Stimulated activated CD8-positive, alpha-beta memory T cell treated with anti-CD3 and anti-CD28 coated beads, Interleukin-4, amount 100 ng/mL, for 1 hour (primary cell): ENCODE data around the gene ZNF664.

Experiments
- DNase-seq, 2 donors: peaks; one replicate each; pipeline ENCODE4 v3.0.0-alpha.2; 2020; ENCODE audit warnings: low read depth in 2 of 2, low spot score in 1 of 2

The ZNF664 gene

GRCh38 chr12:123972457-123973401, at the start of gene ZNF664, which contains the start of gene CCDC92:
TSS of gene ZNF664 (plus strand) at chr12:123973215. CDS start at chr12:124012145, 38,930 bp downstream.
TSS of gene CCDC92 (minus strand) at chr12:123972831. CDS start at chr12:123944305, 28,526 bp downstream.
- DNase-seq = peak; percentile 82 to 92

- no peak for DNase-seq
Measured at GRCh38 chr12:123923927-123924326, 49.1 kb upstream of the ZNF664 start.

- no peak for DNase-seq
Measured at GRCh38 chr12:123924539-123924938, 48.5 kb upstream of the ZNF664 start.

DNA sequence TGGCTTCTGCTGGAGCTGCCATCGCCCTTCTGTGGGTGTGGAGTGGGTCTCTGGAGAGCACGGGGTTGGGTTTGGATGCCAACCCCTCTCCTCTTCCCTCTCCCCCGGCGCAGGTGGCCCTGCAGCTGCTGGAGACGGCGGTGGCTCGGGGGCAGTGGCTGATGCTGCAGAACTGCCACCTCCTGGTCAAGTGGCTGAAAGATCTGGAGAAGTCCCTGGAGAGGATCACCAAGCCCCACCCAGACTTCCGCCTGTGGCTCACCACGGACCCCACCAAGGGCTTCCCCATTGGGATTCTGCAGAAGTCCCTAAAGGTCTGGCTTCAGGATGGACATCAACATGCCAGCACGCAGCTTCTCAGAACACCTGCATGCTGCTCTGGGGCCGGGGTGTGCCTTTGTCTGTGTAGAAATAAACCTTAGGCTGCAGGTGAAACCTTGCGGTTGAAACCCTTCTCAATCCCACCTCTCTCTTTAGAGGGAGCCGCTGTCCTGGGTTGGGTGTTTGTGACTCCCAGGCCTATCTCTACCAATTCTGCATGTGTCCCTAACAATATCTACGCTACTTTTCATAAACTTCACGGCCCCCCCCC, 44.6 kb upstream of the ZNF664 start:
- DNase-seq = no peak

GRCh38 chr12:123928897-123929296, 44.1 kb upstream of the ZNF664 start:
- DNase-seq = no peak

- no peak for DNase-seq
Measured at GRCh38 chr12:123929946-123930583, 43.0 kb upstream of the ZNF664 start.

DNA sequence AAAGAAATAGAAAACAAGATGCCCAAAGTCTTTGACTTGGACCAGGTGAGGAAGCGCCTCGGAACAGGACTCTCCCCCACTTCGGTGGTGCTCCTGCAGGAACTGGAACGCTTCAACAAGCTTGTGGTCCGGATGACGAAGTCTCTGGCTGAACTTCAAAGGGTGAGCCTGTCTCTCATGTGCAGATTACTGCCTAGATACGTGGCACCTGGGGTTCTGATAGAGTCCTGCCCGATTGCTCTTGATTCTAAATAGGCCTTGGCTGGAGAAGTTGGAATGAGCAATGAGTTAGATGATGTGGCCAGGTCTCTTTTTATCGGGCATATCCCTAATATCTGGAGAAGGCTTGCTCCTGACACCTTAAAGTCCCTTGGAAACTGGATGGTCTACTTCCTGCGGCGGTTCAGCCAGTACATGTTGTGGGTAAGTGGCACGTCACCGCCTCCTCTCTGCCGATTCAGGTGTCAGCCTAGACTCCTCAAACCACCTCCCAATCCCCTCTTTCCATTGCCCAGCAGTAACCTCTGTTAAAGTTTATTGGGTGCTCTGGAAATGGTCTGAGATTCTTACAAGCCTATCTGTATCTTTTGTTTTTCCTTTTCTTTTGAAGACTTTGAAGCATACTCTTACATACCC, 41.2 kb upstream of the ZNF664 start:
- no peak for DNase-seq

GRCh38 chr12:123933214-123933613, 39.8 kb upstream of the ZNF664 start:
- DNase-seq = no peak

DNA sequence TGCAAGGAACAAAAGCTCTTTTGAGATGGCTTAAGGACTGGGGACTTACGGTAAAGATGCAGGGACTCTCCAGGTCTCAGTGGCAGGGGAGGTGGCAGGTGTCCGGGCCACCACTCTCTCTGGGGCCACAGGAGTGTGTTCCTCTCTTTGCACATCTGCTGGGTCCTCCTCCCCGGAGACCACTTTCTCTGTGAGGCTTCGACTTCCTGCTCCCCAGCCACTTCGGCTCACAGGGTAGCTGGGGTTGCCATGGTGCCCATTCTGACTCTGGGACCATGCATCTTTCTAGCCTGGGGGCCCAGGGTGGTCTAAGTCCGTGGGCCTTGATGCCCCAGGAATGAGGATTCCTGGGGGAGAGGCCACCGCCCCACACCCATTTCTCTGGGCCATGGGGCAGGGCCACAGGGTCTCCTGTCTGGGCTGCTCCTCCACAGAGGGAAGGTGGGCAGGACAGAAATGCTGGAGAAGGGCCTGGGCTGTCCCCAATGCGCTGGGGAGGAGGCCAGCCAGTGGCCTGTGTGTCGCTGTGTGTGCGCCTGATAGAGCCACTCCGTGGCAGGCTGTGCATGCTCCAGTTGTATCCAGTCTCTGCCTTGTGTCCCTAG, 38.9 kb upstream of the ZNF664 start:
- no peak for DNase-seq

DNA sequence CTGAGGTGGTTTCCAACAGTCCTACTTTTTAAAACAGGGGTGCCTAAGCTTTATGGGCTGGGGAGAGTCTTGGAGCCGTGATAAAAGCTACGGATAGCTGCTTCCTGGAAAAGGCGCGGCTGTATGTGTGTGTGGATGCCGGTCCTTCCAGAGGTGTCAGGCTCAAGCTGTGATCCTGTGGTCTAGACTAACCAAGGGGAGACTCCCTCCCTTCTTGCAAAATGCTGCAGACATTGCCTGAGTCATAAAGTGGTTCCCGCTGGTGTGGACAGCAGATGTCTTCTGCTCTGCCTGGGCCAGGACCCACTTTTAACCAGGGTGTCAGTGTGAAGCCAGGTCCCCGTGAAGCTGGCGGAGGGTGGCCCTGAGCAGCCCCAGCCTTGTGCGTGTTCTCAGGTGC, 38.2 kb upstream of the ZNF664 start:
- DNase-seq = no peak

- DNase-seq = no peak
Measured at GRCh38 chr12:123935956-123936355, 37.1 kb upstream of the ZNF664 start.

- no peak for DNase-seq
Measured at GRCh38 chr12:123936471-123936870, 36.5 kb upstream of the ZNF664 start.

DNA sequence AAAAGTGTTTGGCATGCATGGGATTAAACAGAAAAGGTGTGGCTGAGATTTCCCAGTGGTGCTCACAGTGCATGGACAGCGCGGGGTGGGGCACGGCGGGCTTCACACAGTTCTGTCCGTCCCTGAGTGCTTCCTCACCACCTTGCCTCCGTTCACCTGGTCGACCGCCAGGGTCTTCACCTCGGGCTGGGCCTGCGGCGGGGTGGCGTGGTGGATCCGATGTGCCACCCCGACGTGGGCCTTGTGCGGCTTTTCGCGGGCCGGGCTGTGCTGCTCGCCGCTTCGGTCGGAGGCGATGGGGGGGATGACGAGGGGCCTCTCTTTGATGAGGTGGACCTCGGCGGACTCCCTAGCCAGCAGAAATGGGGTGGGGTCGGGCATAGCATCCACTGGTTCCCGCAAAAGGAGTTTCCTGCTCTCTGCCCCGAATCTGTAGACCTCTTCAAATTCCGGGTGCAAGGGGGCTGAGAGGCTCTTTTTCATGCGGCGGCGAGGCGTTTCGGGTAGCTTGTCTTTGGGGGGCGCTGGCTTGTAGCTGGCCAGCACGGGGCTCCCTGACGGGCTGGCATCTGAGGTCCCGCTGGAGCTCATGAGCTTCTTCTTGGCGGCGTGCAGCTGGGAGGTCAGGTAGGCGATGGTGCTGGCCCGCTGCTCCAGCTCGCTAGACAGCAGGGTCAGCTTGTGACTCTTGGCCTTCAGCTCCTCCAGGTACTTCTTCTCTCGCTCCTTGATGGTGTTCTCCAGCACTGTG, 35.9 kb upstream of the ZNF664 start:
- DNase-seq = no peak

DNA sequence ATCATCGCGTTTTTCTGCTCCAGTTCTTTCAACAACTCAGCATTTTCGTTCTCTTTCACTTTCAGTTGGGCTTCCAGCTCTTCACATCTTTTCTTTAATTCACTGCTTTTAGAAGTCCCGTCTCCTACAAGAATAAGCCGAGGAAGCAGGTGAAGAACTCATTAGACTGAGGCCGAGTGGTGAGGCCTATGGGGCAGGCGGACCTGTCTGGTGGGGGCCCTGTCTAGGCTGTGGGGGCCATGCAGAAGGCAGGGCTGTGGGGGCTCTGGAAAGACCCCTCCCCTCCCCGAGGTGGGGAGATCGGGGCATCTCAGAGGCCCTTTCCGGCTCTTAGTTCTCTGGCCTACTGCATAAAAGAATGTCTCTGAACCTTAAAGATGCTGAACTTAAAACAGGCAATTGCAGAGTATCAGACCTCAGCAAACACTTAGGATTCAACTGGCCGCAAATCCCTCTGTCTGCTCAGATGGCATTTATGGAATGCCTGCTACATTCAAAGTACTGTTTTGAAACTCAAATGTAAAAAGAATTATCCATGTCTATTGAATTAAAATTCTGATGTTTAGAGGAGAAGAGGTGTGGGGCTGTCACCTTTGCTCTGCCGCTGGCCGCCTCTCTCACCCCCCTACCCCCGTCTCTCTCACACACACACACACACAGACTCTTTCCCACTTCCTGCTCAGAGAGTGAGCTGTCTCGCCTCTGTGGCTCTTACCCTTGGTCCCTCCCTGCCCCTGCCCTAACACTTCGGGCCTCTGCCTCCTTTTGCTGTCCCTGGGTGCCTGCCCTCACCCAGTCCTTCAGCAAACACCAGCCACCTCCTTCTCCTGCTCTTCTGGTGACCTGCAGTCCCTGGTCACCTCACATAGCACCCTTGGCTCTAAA, 35.1 kb upstream of the ZNF664 start:
- DNase-seq = peak in 1 of 2 donors; percentile 16

DNA sequence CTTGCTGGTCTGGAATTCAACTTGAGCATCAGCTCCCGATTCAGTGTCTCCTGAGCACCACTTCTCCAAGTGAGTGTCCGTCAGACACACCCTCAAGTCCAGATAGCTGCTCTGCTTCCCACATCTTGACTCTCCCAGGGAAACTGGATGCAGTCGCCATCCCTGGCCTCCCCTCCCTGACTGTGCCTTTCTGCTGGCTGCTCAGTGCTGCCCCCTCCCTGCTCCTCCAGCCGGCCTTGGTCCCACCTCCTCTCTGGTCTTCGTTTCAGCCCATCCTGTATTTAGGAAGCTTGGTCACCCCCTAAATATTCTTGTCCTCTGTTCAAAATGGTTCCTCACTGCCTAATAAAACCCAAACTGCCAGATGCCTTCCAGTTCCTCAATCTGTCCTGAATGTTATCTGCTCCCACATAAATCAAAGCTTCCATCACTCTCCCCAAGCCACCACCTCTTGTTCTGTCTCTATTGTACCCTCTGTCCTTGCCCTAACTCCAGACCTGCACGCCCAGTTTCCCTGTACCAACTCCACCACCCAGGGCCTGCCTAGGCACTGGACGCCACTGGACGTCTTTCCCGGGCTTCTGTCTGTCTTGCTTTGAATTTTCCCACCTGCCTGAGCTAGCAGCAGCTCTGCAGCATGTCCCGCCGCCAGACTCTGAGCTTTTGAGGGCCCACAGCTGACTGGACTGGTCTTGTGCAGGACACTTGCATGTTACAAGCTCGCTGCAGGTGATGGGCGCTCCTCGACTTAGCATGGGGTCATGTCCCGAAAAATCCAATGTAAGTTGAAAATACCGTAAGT, 34.1 kb upstream of the ZNF664 start:
- DNase-seq = no peak

- DNase-seq = no peak
Measured at GRCh38 chr12:123939716-123940626, 33.0 kb upstream of the ZNF664 start.

GRCh38 chr12:123940627-123940966, 32.4 kb upstream of the ZNF664 start:
- DNase-seq = no peak

DNA sequence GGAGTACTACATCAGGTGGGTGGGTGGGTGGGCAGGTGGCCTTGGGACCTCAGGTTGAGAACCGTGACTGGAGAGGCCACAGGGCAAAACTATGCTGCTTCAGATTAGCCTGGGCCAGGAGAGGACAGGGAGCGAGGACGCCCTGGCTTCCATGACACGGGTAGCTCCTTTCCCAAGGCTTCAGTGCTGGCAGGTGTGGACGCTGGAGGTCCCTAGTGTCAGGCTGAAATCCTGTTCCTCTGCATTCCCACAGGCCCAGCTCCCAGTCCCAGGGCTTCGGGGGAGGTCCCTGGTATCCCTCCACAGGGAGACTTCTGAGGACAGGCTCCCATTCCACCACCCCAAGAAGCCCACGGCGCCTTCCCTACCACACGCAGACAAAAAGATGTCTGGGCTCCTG, 32.0 kb upstream of the ZNF664 start:
- DNase-seq = no peak
